Bronchial epithelial cell (primary cell): ENCODE results near the gene ELMO3. TPM values are rescaled to one million over a fixed set of nuclear protein-coding genes. Genes with fewer than 3 reads are reported as not detected.

Source experiments
- DNase-seq: peaks from one replicate; pipeline ENCODE4 v3.0.0-alpha.2; 2010; ENCODE audit warnings: low read depth
- FAIRE-seq: peaks from 2 replicates; lab custom pipeline; 2011; peaks lifted over from hg19 to GRCh38; lab: Jason Lieb, UNC
- H3K27me3 ChIP-seq: 2 replicates; pipeline ENCODE4 v1.5.1; 2011; ENCODE audit warnings: low read length; ENCODE audit not compliant: control insufficient read depth, insufficient read depth
- H3K36me3 ChIP-seq: 2 replicates; pipeline ENCODE4 v1.5.1; 2011; ENCODE audit warnings: low read length; ENCODE audit not compliant: control insufficient read depth, insufficient read depth
- H3K4me3 ChIP-seq: 2 replicates; pipeline ENCODE4 v1.5.1; 2011; ENCODE audit warnings: mild to moderate bottlenecking, low read depth, low read length, control low read depth
- total RNA-seq: library from RNA; depleted of rRNA; stranded (reverse); fragments of >200 nt; gene quantifications from 2 replicates; pipeline ENCODE4 v1.2.1, GENCODE V29; 2014
- TF ChIP-seq, protein P1 (sequence below): IDR thresholded peaks from 2 replicates; pipeline ENCODE4 v1.5.1; 2011; ENCODE audit warnings: mild to moderate bottlenecking, moderate library complexity, low read length, control low read depth, inconsistent platforms; ENCODE audit not compliant: insufficient read depth, severe bottlenecking

The ELMO3 gene
- total RNA-seq, 1 donor from 2014 or later, result 44.0 TPM

DNA sequence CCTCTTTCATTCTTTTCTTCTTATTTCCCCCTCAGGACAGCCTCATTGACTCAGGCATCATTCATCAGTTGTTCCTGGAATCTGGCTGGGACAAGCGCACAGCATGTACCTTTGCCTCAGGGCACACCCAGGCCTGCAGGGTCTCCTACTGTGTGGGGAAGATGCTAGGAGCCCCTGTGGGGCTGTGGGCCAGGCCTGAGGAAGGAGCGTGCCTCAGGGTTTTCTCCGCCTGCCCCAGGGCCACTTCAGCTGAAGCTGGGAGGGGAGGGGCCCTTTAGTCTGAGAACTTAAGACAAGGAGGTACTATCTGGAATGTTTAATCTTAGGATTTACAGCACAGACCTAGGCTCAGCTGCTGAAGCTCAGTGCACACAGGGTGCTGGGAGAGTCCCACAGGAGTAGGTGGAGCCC is 7.9 kb downstream of the ELMO3 start:
- peaks cover 17% of the 10 kb centered on the region for H3K36me3 ChIP-seq
- H3K27me3 ChIP-seq, result no peaks in the 10 kb centered on the region
- DNase-seq, result peak; percentile 67
- no peak overlapping the region for H3K4me3 ChIP-seq
- TF ChIP-seq, protein P1, sequence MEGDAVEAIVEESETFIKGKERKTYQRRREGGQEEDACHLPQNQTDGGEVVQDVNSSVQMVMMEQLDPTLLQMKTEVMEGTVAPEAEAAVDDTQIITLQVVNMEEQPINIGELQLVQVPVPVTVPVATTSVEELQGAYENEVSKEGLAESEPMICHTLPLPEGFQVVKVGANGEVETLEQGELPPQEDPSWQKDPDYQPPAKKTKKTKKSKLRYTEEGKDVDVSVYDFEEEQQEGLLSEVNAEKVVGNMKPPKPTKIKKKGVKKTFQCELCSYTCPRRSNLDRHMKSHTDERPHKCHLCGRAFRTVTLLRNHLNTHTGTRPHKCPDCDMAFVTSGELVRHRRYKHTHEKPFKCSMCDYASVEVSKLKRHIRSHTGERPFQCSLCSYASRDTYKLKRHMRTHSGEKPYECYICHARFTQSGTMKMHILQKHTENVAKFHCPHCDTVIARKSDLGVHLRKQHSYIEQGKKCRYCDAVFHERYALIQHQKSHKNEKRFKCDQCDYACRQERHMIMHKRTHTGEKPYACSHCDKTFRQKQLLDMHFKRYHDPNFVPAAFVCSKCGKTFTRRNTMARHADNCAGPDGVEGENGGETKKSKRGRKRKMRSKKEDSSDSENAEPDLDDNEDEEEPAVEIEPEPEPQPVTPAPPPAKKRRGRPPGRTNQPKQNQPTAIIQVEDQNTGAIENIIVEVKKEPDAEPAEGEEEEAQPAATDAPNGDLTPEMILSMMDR, result no peak
- no peak for FAIRE-seq

DNA sequence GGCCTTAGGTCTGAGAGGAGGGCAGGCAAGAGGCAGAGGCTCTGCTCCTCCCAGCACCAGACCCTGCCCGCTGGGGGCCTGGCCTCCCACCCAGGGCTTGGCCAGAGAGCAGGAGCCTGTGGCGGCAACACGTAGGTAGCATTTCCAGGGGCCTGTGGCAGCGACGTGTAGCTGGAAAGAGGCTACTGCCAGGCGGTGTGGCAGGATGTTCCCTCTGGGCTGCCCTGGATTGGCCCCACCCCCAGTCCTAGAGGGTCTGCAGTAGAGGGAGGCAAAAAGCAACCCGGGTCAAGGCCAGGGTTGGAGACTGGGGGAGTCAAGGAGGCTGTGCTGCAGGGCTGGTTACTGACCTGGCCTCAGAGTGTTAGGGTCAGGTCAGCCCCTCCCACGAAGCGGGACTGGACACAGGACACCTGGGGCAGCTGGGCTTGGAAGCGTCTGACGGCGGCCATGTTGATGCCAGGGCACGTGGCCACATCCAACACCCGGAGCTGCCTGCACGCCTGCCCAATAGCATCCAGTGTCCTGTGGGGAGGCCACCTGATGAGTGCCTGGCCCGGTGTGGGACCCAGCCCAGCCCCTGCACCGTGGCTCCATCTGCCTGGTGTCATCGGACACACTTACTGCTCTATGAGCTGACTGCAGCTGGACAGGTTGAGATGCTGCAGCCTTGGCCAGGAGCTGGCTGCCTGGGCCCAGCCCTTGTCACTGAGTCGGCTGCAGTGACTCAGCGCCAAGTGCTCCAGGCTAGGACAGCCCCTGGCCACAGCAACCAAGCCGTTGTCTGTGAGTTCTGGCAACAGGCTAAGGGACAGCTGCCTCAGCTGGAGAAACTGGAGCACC is 8.5 kb downstream of the ELMO3 start:
- FAIRE-seq (no peak), DNase-seq (peak; percentile 61)
- Histone ChIP-seq H3K36me3 (peaks cover 12% of the 10 kb centered on the region), H3K4me3 (no peak overlapping the region), H3K27me3 (no peaks in the 10 kb centered on the region)
- TF ChIP-seq, protein P1, result no peak

DNA sequence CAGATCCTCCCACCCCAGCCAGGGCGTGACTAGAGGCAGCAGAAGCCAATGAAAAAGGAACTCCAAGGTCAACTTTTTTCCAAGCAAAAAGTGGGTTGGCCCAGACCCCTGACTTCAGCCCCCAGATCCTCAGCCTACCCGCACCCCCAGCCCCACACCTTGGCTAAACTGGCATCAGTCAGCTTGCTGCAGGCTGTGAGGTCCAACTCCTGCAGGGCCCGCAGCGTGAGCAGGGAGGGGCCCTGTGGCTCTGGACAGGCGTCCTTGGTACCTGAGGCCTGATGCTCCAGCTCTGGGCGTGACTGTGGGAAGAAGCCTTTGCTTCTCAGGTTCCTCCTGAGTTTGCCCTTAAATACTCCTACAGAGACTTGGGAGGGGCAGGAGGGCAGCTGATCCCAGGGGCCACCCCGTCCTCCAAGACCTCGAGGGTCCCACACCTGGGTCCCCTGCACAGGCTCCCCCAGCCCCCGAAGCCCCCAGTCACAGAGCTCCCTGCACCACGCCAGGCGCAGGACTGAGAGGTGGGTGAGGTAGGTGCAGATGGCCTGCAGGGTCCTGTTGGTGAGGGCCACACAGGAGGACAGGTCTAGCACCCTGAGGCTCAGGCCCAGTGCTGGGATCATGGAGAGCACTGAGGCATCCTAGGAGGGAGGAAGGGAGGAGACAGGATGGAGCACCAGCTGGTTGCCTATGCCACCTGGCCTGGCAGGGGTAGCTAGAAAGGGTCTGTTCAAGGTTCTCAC is 9.4 kb downstream of the ELMO3 start:
- Histone ChIP-seq H3K27me3 (no peaks in the 10 kb centered on the region), H3K4me3 (no peak overlapping the region), H3K36me3 (peaks cover 8% of the 10 kb centered on the region)
- TF ChIP-seq, protein P1, result no peak
- DNase-seq (no peak), FAIRE-seq (no peak)

GRCh38 chr16:67209565-67209964 is 10.6 kb downstream of the ELMO3 start:
- FAIRE-seq, result no peak

DNA sequence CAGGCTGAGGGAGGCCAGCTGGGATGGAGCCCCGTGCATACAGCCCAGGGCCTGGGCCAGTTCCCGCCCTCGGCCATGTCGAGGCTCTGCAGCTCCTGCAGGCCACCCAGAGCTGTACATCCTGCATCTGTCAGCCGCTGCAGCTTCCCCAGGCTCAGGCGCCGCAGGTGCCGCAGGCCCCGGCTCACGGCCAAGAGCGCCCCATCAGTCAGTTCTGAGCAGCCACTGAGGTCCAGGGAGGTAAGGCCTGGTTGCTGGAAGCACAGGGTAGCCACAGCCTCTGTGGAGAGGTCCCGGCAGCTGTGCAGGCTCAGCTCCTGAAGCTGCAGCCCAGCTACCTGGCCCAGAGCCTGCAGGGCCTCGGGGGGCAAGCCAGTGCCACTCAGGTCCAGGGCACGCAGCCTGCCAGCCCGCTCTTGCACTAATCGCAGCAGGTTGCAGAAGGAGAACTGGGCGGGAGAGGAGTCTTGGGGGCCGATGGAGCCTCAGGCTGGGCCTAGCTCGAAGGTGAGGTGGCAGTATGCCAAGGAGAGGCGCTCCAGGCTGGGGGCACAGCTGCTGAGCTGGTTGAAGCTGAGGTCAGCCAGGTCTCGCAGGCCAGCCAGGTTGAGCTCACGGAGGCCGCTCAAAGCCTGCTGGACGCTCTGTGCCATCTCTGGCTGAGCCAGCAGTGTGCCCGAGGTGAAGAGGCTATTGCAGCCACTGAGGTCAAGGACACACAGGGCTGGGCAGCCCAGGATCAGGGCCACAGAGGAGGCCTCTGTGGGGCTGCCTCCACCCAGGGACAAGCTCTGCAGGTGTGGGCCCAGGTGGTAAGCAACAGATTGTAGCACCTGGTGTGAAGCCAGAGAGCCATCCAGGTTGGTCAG is 11.4 kb downstream of the ELMO3 start:
- Histone ChIP-seq H3K36me3 (no peaks in the 10 kb centered on the region), H3K27me3 (no peaks in the 10 kb centered on the region), H3K4me3 (no peak overlapping the region)
- FAIRE-seq (no peak), DNase-seq (no peak)
- TF ChIP-seq, protein P1, result no peak

More at GRCh38 chr16:67209565-67209964, 10.6 kb downstream of the ELMO3 start:
- no peaks in the 10 kb centered on the region for H3K36me3 ChIP-seq
- H3K27me3 ChIP-seq, result no peaks in the 10 kb centered on the region
- TF ChIP-seq, protein P1, result no peak
- H3K4me3 ChIP-seq, result no peak overlapping the region
- DNase-seq, result no peak
